A673 (cell line): ENCODE data around the gene APLP2. TPM values are rescaled to one million over a fixed set of nuclear protein-coding genes. Genes with fewer than 3 reads are reported as not detected.

Experiments used
- BruUV-seq: library from RNA; stranded (reverse); fragments of 400-500 nt; replicated peaks from 2 replicates; lab custom pipeline; 2021; lab: Mats Ljungman, UMichigan
- CTCF ChIA-PET: fragments of 300-600 bp; sonication (Branson Sonifier 250); formaldehyde crosslinking; loops from one replicate; lab custom pipeline; 2022; ENCODE audit warnings: antibody characterized with exemption; lab: Charles Lee
- POLR2A ChIA-PET: fragments of 300-600 bp; sonication (Branson Sonifier 250); formaldehyde crosslinking; loops from one replicate; lab custom pipeline; 2022; ENCODE audit warnings: antibody characterized with exemption; ENCODE audit not compliant: low non-redundant PET; lab: Charles Lee
- DNase-seq: peaks from one replicate; pipeline ENCODE4 v3.0.0-alpha.2; 2015; ENCODE audit warnings: low spot score
- H3K27ac ChIP-seq: fragments of 200-600 bp; sonication (generic); 2 replicates; pipeline ENCODE4 v1.5.1; 2016; ENCODE audit warnings: mixed run types, low read depth, mild to moderate bottlenecking, mixed read lengths, antibody characterized with exemption, low read length; ENCODE audit not compliant: poor library complexity, severe bottlenecking
- H3K27me3 ChIP-seq: fragments of 200-600 bp; sonication (generic); replicated peaks from 2 replicates; pipeline ENCODE4 v1.6.1; 2017; ENCODE audit warnings: mixed run types, low read depth, mild to moderate bottlenecking, mixed read lengths, antibody characterized with exemption, low read length; ENCODE audit not compliant: insufficient read depth, poor library complexity
- H3K36me3 ChIP-seq: fragments of 200-600 bp; sonication (generic); 2 replicates; pipeline ENCODE4 v1.6.1; 2016; ENCODE audit warnings: mixed run types, mild to moderate bottlenecking, mixed read lengths, antibody characterized with exemption, low read length; ENCODE audit not compliant: insufficient read depth, poor library complexity, severe bottlenecking
- H3K4me1 ChIP-seq: fragments of 200-600 bp; sonication (generic); 2 replicates; pipeline ENCODE4 v1.6.1; 2017; ENCODE audit warnings: mixed run types, mild to moderate bottlenecking, mixed read lengths, antibody characterized with exemption, low read length; ENCODE audit not compliant: insufficient read depth, poor library complexity, severe bottlenecking
- H3K4me3 ChIP-seq: fragments of 200-600 bp; sonication (generic); 2 replicates; pipeline ENCODE4 v1.5.1; 2016; ENCODE audit warnings: low read depth, mixed run types, mild to moderate bottlenecking, mixed read lengths, low read length; ENCODE audit not compliant: poor library complexity, severe bottlenecking
- H3K9me3 ChIP-seq: fragments of 200-600 bp; sonication (generic); 2 replicates; pipeline ENCODE4 v1.6.1; 2016; ENCODE audit warnings: mixed run types, low read depth, mild to moderate bottlenecking, mixed read lengths, antibody characterized with exemption, low read length; ENCODE audit not compliant: poor library complexity, severe bottlenecking
- CTCF ChIP-seq: fragments of 300-800, 200-600 bp; sonication (generic); conservative IDR thresholded peaks from 2 replicates; pipeline ENCODE4 v1.5.1; 2017; ENCODE audit warnings: low read depth, mild to moderate bottlenecking, antibody characterized with exemption, low read length, moderate library complexity, mixed read lengths
- EZH2 ChIP-seq: fragments of 200-600 bp; sonication (generic); IDR thresholded peaks from 2 replicates; pipeline ENCODE4 v1.6.1; 2017; ENCODE audit warnings: borderline replicate concordance, low read depth, mild to moderate bottlenecking, mixed read lengths, antibody characterized with exemption, low read length; ENCODE audit not compliant: poor library complexity, severe bottlenecking
- intact Hi-C: fragments of 100-400 bp; cut with micrococcal nuclease; formaldehyde crosslinking; loops from one replicate; pipeline ENCODE4 v1.10.0; 2022; ENCODE audit not compliant: unreplicated experiment
- total RNA-seq: library from RNA; stranded (reverse); gene quantifications from 2 replicates; pipeline ENCODE4 v1.2.3, GENCODE V29; 2021

Gene APLP2
- total RNA-seq, 1 experiment from 2014 or later, result 175 TPM

- no peaks in the 10 kb centered on the region for H3K9me3 ChIP-seq
- DNase-seq, result no peak
- H3K27ac ChIP-seq, result no peak overlapping the region
- ChIA-PET POLR2A (no interaction called here), CTCF (no interaction called here)
- no peaks in the 10 kb centered on the region for H3K4me1 ChIP-seq
- TF ChIP-seq CTCF, result no peak
- no peak for TF ChIP-seq EZH2
- no peaks in the 10 kb centered on the region for H3K27me3 ChIP-seq
- intact Hi-C loops, result no loop called here
- no peak overlapping the region for H3K4me3 ChIP-seq
- no TSS peak for BruUV-seq
- no peaks in the 10 kb centered on the region for H3K36me3 ChIP-seq
These were observed 31.7 kb upstream of the APLP2 start for GRCh38 chr11:130037881-130038585.

- ChIA-PET POLR2A (no interaction called here), CTCF (no interaction called here)
- TF ChIP-seq CTCF (no peak), EZH2 (no peak)
- intact Hi-C loops, result no loop called here
- H3K27me3 ChIP-seq, result no peaks in the 10 kb centered on the region
- H3K4me1 ChIP-seq, result no peaks in the 10 kb centered on the region
- no peak overlapping the region for H3K27ac ChIP-seq
- no peaks in the 10 kb centered on the region for H3K36me3 ChIP-seq
- H3K4me3 ChIP-seq, result no peak overlapping the region
- H3K9me3 ChIP-seq, result no peaks in the 10 kb centered on the region
- BruUV-seq, result no TSS peak
- no peak for DNase-seq
These were observed 29.3 kb upstream of the APLP2 start for GRCh38 chr11:130040281-130040940.

GRCh38 chr11:130042093-130042591 is 27.6 kb upstream of the APLP2 start:
- DNase-seq, result no peak
- Histone ChIP-seq H3K9me3 (no peaks in the 10 kb centered on the region), H3K36me3 (no peaks in the 10 kb centered on the region), H3K4me1 (no peaks in the 10 kb centered on the region), H3K27ac (no peak overlapping the region), H3K27me3 (no peaks in the 10 kb centered on the region), H3K4me3 (no peak overlapping the region)
- TF ChIP-seq EZH2, result no peak
- no peak for TF ChIP-seq CTCF
- intact Hi-C loops, result no loop called here
- ChIA-PET CTCF (no interaction called here), POLR2A (no interaction called here)
- no TSS peak for BruUV-seq
